Heart left ventricle (tissue), 16 donors: Measurements from ENCODE around the gene KRT40. TPM values are rescaled to one million over a fixed set of nuclear protein-coding genes. Genes with fewer than 3 reads are reported as not detected.

Source experiments
- ATAC-seq, 4 donors: fragments of 200-7000 bp; cut with Tn5 transposase; one replicate each; pipeline ENCODE4 v1.9.1; 2020 to 2022; ENCODE audit warnings: moderate library complexity in 4 of 4, mild to moderate bottlenecking in 3 of 4, moderate number of reproducible peaks in 1 of 4
- DNase-seq, 5 donors: peaks; one replicate each; pipeline ENCODE4 v3.0.0-alpha.2; 2020
- H3K27ac ChIP-seq, 12 donors: fragments of 200-600 bp; sonication (generic) in 4 of 12; one replicate each; pipeline versions ENCODE4 v1.5.0 to v1.8.0; 2016 to 2022; ENCODE audit warnings: mild to moderate bottlenecking in 2 of 12
- H3K27me3 ChIP-seq, 9 donors: fragments of 200-600 bp; sonication (generic) in 2 of 9; one replicate each; pipeline versions ENCODE4 v1.5.1 to v1.8.0; 2016 to 2022; ENCODE audit warnings: mild to moderate bottlenecking in 3 of 9
- H3K36me3 ChIP-seq, 9 donors: fragments of 200-600 bp; sonication (generic) in 2 of 9; one replicate each; pipeline versions ENCODE4 v1.5.0 to v1.8.0; 2018 to 2022; ENCODE audit warnings: mild to moderate bottlenecking in 2 of 9
- H3K4me1 ChIP-seq, 12 donors: fragments of 200-600 bp; sonication (generic) in 4 of 12; one replicate each; pipeline versions ENCODE4 v1.5.0 to v1.8.0; 2016 to 2022; ENCODE audit warnings: mild to moderate bottlenecking in 3 of 12
- H3K4me3 ChIP-seq, 12 donors: fragments of 200-600 bp; sonication (generic) in 4 of 12; one replicate each; pipeline versions ENCODE4 v1.5.0 to v1.8.0; 2017 to 2022; ENCODE audit warnings: mild to moderate bottlenecking in 9 of 12, moderate library complexity in 4 of 12
- H3K9me3 ChIP-seq, 12 donors: fragments of 200-600 bp; sonication (generic) in 4 of 12; one replicate each; pipeline versions ENCODE4 v1.5.0 to v1.8.0; 2016 to 2022; ENCODE audit warnings: mild to moderate bottlenecking in 1 of 12
- POLR2A ChIP-seq, 2 donors: fragments of 450-650 bp; IDR thresholded peaks; one replicate each; pipeline ENCODE4 v1.6.1; 2017; ENCODE audit warnings: antibody characterized with exemption in 2 of 2, mild to moderate bottlenecking in 2 of 2, moderate library complexity in 2 of 2
- WGBS, 4 donors: extraction: QIAGEN DNeasy Blood & Tissue Kit in 2 of 4; methylation state at CpG; one replicate each; pipeline versions ENCODE4 v1.1.5 to v1.1.7; 2013 to 2018; 5-methylcytosine and 5-hydroxymethylcytosine counted together
- intact Hi-C, 10 donors: fragments of 100-400 bp; cut with DNase I; formaldehyde crosslinking; loops; one replicate each; pipeline versions ENCODE4 v1.11.1 to v1.14.2; 2022
- polyA plus RNA-seq, 2 donors: library from polyadenylated mRNA; stranded (reverse); fragments of 200-250 nt; gene quantifications; one replicate each; pipeline ENCODE4 v1.2.3, GENCODE V29; 2013
- total RNA-seq, 9 donors: library from RNA; depleted of rRNA in 2 of 9; stranded (reverse); fragments of >200 nt in 2 of 9; fragmentation: NEBNext Ultra II Directional in 3 of 9; extraction: Animal tissue kit (Norgen Biotek cat#: 25700) in 3 of 9; gene quantifications; one replicate each; pipeline versions ENCODE4 v1.1.0 to v1.2.4, GENCODE V29; 2016 to 2023
- TF ChIP-seq, protein P1 (sequence below), 12 donors: fragments of 200-600 bp; sonication (generic) in 4 of 12; IDR thresholded peaks; one replicate each; pipeline versions ENCODE4 v1.5.0 to v1.8.0; 2018 to 2022; ENCODE audit warnings: antibody characterized with exemption in 12 of 12, mild to moderate bottlenecking in 5 of 12
- donor health status: ischemic (EF 13 %, LVEDD 7.1; RV severe dilation, severe dysfunction).
- donor health status: healthy with polysubstance abuse.
- donor health status: DM: no; HTN: yes; CAD: no.
- donor health status: DM: no; HTN: no; CAD: no.
- donor health status: ischemic (EF 25% LVEDD 6.9; RV normal size, moderate dysfunction).
- donor health status: ischemic (EF 25% LVEDD 5.7; RV mildly dilated, moderate dysfunction).
- donor health status: healthy.
- donor health status: DM: yes; HTN: yes; CAD: no.
- donor health status: ischemic (EF 35%, LVEDD 5.7; RV mildly dilated, moderate dysfunction).
- donor health status: nonischemic (EF 11% LVEDD 7.7; RV severe dilation, severe dysfunction).
- donor health status: DM: yes; HTN: yes; CAD: no.
- donor health status: PGD.
- donor health status: ischemic (EF 29% LVEDD 5.4; RV normal size, mild dysfunction).
- donor health status: nonischemic (EF 23%, LVEDD 6.1; RV moderate dilation, normal function).

The KRT40 gene
- total and polyA plus RNA-seq, 11 donors, result not detected

DNA sequence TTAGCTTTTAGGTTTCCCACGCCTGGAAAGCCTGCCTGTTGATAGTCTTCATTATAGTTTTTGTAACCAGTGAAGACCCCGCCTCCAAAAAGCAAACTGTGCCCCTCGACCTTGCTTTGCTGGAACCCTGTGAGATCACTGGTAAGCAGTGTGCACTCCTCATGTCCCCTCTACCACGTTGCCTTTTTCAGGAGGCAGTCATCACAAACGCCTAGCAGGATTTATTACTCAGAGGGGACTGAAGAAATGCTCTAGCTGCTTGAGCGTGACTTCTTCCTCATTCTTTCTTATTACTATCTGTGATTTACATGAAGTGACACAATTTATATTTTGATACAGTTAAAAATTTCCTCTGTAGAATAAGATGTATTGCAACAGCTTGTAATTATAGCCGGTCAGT, 31.3 kb upstream of the KRT40 start:
- peaks cover 0 to 4% (median 0%) of the 10 kb centered on the region in 9 donors for H3K27me3 ChIP-seq
- H3K27ac ChIP-seq, result no peak overlapping the region
- DNase-seq (no peak), ATAC-seq (no peak)
- no peak overlapping the region for H3K4me3 ChIP-seq
- no peaks in the 10 kb centered on the region for H3K36me3 ChIP-seq
- intact Hi-C loops, result no loop called here
- no peaks in the 10 kb centered on the region for H3K9me3 ChIP-seq
- H3K4me1 ChIP-seq, result peaks cover 0 to 9% (median 0%) of the 10 kb centered on the region in 12 donors
- WGBS, 4 donors, result 67 to 77% (median 72%) methylated on average over 7 of the region's 7 CpGs
- no peak for TF ChIP-seq POLR2A (IDR thresholded peaks at IDR 0.05)
- TF ChIP-seq, protein P1, sequence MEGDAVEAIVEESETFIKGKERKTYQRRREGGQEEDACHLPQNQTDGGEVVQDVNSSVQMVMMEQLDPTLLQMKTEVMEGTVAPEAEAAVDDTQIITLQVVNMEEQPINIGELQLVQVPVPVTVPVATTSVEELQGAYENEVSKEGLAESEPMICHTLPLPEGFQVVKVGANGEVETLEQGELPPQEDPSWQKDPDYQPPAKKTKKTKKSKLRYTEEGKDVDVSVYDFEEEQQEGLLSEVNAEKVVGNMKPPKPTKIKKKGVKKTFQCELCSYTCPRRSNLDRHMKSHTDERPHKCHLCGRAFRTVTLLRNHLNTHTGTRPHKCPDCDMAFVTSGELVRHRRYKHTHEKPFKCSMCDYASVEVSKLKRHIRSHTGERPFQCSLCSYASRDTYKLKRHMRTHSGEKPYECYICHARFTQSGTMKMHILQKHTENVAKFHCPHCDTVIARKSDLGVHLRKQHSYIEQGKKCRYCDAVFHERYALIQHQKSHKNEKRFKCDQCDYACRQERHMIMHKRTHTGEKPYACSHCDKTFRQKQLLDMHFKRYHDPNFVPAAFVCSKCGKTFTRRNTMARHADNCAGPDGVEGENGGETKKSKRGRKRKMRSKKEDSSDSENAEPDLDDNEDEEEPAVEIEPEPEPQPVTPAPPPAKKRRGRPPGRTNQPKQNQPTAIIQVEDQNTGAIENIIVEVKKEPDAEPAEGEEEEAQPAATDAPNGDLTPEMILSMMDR (IDR thresholded peaks at IDR 0.05), result no peak

DNA sequence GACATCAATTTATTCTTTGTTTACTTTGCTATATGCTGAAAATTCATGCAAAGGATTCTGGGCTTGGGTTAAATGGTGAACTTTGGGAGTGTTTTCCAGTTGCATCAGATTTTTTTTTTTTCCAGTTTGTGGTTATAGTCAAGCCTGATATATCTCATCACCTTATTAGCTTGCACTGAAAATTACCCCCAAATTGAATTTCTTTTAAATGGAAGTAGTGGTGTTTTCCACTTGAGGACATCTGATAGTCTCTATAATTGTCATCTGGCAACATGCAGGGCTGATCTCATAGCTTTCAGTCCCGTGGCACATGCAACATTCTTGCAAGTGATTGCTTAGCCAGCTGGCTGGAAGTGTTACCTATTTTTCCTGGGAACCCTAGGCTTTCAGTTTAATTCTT, 29.5 kb upstream of the KRT40 start:
- 3 to 13% (median 12%) methylated on average over 1 of the region's 1 CpG for WGBS, 4 donors
- no peak for TF ChIP-seq POLR2A (IDR thresholded peaks at IDR 0.05)
- TF ChIP-seq, protein P1 (IDR thresholded peaks at IDR 0.05), result no peak

DNA sequence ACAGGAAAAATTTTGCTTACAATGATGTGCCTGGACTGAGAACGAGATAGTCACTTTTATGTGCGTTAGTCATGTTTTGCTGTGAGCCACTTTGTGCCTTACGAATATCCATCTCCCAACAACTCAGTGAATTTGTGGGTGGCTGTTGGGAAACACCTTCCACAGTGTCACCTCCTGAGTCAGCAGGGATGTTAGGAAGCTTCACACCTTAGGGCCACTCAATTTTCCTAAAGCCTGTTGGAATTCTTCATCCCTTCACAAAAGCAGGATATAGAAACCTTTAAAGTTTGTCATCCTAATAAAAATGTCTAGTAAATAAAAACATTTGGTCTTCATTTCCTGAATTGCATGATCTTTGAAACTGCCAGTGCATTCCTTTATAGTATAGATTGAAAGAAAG, 29.1 kb upstream of the KRT40 start:
- intact Hi-C loops, result loop anchor here in 1 of 10 donors (5.0 kb wide), 1 partner anchor 51 kb away; no protein-coding TSS in a partner anchor
- H3K9me3 ChIP-seq, result no peaks in the 10 kb centered on the region
- WGBS, 4 donors, result 60 to 81% (median 78%) methylated on average over 3 of the region's 3 CpGs
- no peaks in the 10 kb centered on the region for H3K36me3 ChIP-seq
- TF ChIP-seq, protein P1 (IDR thresholded peaks at IDR 0.05), result no peak
- TF ChIP-seq POLR2A (IDR thresholded peaks at IDR 0.05), result no peak
- H3K4me3 ChIP-seq, result no peak overlapping the region
- H3K27ac ChIP-seq, result no peak overlapping the region
- no peak for ATAC-seq
- peaks cover 0 to 4% (median 0%) of the 10 kb centered on the region in 9 donors for H3K27me3 ChIP-seq
- H3K4me1 ChIP-seq, result peaks cover 0 to 9% (median 0%) of the 10 kb centered on the region in 12 donors
- no peak for DNase-seq

More for the DNA sequence above, 29.5 kb upstream of the KRT40 start:
- no peaks in the 10 kb centered on the region for H3K36me3 ChIP-seq
- DNase-seq (no peak), ATAC-seq (peak in 1 of 4 donors; percentile 62)
- peaks cover 0 to 9% (median 0%) of the 10 kb centered on the region in 12 donors for H3K4me1 ChIP-seq
- H3K27ac ChIP-seq, result no peak overlapping the region
- peaks cover 0 to 4% (median 0%) of the 10 kb centered on the region in 9 donors for H3K27me3 ChIP-seq
- no peaks in the 10 kb centered on the region for H3K9me3 ChIP-seq
- no peak overlapping the region for H3K4me3 ChIP-seq
- intact Hi-C loops, result loop anchor here in 1 of 10 donors (5.0 kb wide), 1 partner anchor 51 kb away; no protein-coding TSS in a partner anchor

DNA sequence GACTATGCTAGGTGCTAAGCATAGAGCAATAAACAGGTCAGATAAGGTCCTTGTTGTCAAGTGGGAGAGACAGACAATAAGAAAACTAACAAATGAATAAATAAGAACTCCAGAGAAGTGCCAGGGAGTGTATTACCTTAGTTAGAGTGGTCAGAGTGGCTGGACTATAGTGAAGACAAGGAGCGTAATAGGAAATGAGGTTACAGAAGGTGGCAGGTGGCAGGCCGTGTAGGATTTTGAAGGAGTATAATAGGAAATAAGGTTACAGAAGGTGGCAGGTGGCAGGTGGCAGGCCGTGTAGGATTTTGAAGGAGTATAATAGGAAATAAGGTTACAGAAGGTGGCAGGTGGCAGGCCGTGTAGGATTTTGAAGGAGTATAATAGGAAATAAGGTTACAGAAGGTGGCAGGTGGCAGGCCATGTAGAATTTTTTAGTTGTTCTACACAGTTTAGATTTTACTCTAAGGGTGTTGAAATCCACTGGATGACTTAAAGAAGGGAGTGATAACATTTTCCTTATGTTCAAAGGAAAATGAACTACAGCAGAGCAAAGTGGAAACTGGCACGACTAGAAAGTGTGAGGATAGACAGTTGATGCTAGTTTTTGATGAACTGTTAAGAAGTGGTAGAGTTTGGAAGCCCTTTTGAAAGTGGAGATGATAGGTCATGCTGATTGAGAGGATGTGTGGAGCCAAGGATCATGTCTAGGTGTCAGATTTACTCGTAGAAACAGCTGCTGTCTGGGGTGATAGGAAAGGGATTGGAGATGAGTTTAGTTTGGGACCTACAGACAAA, 28.4 kb upstream of the KRT40 start:
- 67 to 68% (median 67%) methylated on average over 6 of the region's 6 CpGs for WGBS, 4 donors
- no peak overlapping the region for H3K4me3 ChIP-seq
- TF ChIP-seq, protein P1 (IDR thresholded peaks at IDR 0.05), result no peak
- no peak for TF ChIP-seq POLR2A (IDR thresholded peaks at IDR 0.05)
- H3K9me3 ChIP-seq, result no peaks in the 10 kb centered on the region
- H3K27me3 ChIP-seq, result peaks cover 0 to 4% (median 0%) of the 10 kb centered on the region in 9 donors
- peaks cover 0 to 9% (median 0%) of the 10 kb centered on the region in 12 donors for H3K4me1 ChIP-seq
- ATAC-seq (no peak), DNase-seq (no peak)
- H3K36me3 ChIP-seq, result no peaks in the 10 kb centered on the region
- intact Hi-C loops, result loop anchor here in 1 of 10 donors (5.0 kb wide), 1 partner anchor 50 kb away; no protein-coding TSS in a partner anchor
- H3K27ac ChIP-seq, result no peak overlapping the region
